Coronary artery (tissue), 2 donors: ENCODE data around the gene MICAL2.

ENCODE experiments used
- DNase-seq: peaks from one replicate; pipeline ENCODE4 v3.0.0-alpha.2; 2017; ENCODE audit warnings: low spot score
- H3K27ac ChIP-seq, 2 donors: fragments of 200-600 bp; sonication (generic); one replicate each; pipeline ENCODE4 v1.5.1; 2016 to 2019
- H3K4me3 ChIP-seq: fragments of 200-600 bp; sonication (generic); 2 replicates; pipeline ENCODE4 v1.5.1; 2016; ENCODE audit warnings: mild to moderate bottlenecking, moderate library complexity
- TF ChIP-seq, protein P1 (sequence below): fragments of 200-600 bp; sonication (generic); IDR thresholded peaks from one replicate; pipeline ENCODE4 v1.5.1; 2019; ENCODE audit warnings: antibody characterized with exemption

Gene MICAL2

DNA sequence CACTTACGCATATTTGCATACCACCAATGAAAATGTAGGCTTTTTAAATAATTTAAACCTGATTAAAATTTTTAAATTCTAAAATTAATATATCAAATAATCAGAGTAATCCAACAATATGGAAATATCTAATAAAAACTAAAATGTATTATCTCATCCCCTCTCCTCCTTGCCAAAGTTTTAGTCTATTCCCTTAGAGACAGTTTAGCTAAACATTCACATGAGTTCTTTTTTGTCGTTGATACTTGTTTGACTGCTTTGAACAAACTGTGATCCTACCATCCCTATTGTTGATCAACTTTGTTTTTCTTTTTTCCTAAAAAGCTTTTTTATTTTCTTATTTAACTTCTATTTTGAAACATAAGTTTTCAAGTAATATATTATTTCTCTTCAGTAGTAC, 185.6 kb downstream of the MICAL2 start:
- TF ChIP-seq, protein P1, sequence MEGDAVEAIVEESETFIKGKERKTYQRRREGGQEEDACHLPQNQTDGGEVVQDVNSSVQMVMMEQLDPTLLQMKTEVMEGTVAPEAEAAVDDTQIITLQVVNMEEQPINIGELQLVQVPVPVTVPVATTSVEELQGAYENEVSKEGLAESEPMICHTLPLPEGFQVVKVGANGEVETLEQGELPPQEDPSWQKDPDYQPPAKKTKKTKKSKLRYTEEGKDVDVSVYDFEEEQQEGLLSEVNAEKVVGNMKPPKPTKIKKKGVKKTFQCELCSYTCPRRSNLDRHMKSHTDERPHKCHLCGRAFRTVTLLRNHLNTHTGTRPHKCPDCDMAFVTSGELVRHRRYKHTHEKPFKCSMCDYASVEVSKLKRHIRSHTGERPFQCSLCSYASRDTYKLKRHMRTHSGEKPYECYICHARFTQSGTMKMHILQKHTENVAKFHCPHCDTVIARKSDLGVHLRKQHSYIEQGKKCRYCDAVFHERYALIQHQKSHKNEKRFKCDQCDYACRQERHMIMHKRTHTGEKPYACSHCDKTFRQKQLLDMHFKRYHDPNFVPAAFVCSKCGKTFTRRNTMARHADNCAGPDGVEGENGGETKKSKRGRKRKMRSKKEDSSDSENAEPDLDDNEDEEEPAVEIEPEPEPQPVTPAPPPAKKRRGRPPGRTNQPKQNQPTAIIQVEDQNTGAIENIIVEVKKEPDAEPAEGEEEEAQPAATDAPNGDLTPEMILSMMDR = no peak
- Histone ChIP-seq H3K27ac (no peak overlapping the region), H3K4me3 (no peak overlapping the region)
- no peak for DNase-seq

DNA sequence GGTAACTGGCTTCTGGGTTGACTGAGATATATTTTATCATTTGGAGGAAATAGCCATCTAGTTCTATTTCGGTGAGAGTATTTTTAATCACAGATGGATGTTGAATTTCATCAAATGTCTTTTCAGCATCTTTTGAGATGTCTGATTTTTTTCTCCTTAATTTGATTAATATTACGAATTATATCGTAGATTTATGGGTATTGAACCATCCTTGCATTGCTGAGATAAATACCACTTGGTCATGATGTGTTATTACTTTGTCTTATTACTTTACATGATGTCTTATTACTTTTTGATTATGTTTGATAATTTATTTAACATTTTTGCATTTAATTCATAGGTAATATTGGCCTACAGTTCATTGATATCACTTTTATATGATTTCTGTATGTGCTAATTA, 188.2 kb downstream of the MICAL2 start:
- no peak overlapping the region for H3K27ac ChIP-seq
- no peak for DNase-seq
- TF ChIP-seq, protein P1 = no peak
- no peak overlapping the region for H3K4me3 ChIP-seq

DNA sequence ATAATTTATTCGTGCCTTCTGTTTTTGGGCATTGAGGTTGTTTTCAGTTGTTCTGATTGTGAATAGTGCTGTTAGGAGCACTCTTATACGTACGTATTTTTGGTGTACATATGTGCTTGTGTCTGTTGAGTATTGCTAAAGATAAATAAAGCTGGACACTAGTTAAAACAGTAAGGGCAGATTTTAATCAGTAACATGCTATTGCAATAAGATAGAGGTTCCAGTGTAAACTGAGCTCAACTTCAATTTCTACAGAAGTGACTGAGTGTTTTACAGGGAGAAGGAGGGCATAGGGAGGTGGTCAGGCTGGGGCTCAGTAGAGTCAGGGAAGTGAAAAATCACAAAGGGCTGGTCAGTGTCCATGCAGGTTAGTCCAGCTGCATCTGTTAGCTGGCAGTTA, 191.0 kb downstream of the MICAL2 start:
- DNase-seq = no peak
- Histone ChIP-seq H3K27ac (no peak overlapping the region), H3K4me3 (no peak overlapping the region)
- TF ChIP-seq, protein P1 = no peak

DNA sequence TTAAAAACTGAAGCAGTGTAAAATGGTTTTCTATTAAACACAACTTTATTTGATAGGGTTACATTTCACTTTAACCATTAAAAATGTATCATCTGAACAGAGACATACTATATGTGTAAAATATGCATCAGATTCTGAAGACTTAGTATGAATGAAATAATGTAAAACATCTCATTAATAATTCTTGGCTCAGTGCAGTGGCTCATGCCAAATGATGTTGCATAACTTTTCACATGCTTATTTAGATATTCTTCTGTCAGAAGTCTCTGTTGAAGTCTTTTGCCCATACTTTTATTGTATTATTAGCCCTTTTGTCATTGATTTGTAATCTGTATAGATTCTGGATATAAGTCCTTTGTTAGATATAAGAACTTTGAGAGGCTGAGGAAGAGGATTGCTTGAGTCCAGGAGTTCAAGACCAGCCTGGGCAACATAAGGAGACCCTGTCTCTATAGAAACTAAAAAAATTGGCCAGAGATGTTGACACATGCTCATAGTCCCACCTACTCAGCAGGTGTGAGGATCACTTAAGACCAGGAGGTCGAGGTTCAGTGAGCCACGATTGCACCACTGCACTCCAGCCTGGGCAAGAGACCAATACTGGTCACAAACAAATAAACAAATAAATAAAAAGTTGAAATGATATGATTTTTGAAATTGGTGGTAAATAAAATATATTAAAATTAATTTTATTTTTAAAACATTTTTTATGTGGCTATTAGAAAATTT, 193.2 kb downstream of the MICAL2 start:
- H3K27ac ChIP-seq = no peak overlapping the region
- no peak overlapping the region for H3K4me3 ChIP-seq
- DNase-seq = no peak
- TF ChIP-seq, protein P1 = no peak

DNA sequence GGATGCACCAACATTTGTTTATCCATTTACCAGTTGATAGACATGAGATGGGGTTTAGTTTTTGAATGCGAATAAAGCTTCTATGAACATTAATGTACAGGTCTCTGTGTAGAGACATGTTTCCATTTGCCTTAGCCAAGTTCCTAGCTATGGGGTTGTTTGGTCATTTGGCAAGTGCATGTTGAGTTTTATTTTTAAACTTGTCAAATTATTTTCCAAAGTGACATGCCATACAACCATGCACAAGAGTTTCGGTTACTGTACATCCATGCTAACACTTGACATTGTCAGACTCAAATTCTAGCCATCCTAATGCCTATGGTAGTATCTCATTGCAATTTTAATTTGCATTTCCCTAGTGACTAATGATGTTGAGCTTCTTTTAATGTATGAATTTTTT, 196.4 kb downstream of the MICAL2 start:
- no peak overlapping the region for H3K27ac ChIP-seq
- DNase-seq = no peak
- TF ChIP-seq, protein P1 = no peak
- no peak overlapping the region for H3K4me3 ChIP-seq

DNA sequence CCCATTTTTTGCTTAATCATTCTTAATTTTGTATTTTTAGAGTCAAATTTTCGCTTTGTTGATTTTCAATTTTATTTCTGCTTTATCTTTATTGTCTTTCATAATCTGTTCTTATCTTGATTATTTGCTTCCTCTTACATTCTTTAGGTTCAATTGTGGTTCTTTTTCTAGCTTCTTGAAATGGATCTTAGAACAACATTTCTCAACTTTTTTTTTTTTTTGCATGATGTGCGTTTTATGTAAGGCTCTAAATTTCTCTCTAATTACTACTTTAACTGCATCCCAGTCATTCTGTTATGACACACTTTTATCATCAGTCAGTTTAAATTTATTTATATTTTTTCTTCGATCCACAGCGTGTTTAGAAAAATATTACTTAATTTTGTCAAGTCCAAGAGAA, 201.7 kb downstream of the MICAL2 start:
- no peak for DNase-seq
- TF ChIP-seq, protein P1 = no peak
- Histone ChIP-seq H3K27ac (no peak overlapping the region), H3K4me3 (no peak overlapping the region)
